Daoy (cell line): ENCODE measurements around the gene CFAP46. TPM values are rescaled to one million over a fixed set of nuclear protein-coding genes. Genes with fewer than 3 reads are reported as not detected.
A peak's percentile ranks its signal among the peaks of the same experiment; 100 is the strongest.
"Not testable (repeated sequence)": the region's sequence is repeated elsewhere in the genome, so short reads cannot be mapped to it uniquely, and the experiment has no call there.

Experiments
- DNase-seq: peaks from one replicate; pipeline ENCODE4 v3.0.0-alpha.2; 2015; ENCODE audit warnings: low read depth
- total RNA-seq: library from RNA; depleted of rRNA; stranded (reverse); fragments of >200 nt; shearing (Covaris generic); gene quantifications from 2 replicates; pipeline ENCODE4 v1.2.3, GENCODE V29; 2014

Gene CFAP46
- total RNA-seq, 1 experiment from 2014 or later: 4.4 TPM

DNA sequence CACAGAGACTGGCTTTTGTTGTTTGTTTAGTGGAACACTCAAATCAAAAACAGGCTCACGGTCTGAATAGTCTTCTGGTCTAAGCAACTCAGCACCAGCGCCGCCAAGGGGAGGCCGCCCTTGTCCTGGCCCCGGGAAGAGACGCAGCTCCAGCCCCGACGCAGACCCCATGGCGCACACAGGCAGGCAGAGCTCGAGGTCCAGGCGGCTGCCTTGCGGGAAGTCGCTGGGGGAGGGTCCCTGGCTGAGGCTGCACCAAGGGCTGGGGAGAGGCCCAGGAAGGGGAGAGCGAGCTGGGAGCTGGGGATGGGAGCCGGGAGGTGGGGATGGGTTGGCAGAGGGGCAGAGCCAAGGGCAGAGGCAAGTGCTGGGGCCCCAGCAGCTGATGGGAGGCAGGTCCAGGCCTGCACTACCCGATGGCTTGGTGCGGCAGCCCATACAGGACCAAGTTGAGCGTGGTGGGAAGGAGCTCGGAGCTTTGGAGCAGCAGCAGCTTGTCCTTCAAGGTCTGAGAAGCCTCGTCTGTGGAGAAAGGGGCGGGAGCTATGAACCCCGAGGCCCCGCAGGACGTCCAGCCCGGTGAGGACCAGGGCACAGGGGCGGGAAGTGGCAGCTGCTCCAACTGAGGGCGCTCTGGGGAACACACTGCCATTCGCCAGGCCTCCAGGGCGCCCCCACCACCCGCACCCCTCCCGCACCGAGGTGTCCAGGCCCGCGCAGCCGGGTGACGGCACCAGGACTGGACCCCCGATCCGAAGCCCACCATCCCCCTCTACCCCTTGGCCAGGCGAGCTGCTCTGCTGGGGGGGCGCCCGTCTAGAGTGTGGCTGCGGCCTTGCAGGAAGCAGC, 133.8 kb downstream of the CFAP46 start:
- DNase-seq: no peak

- DNase-seq: no peak
Measured at GRCh38 chr10:132807621-132808049, 134.7 kb downstream of the CFAP46 start.

GRCh38 chr10:132806561-132807003, 135.8 kb downstream of the CFAP46 start:
- DNase-seq: no peak

DNA sequence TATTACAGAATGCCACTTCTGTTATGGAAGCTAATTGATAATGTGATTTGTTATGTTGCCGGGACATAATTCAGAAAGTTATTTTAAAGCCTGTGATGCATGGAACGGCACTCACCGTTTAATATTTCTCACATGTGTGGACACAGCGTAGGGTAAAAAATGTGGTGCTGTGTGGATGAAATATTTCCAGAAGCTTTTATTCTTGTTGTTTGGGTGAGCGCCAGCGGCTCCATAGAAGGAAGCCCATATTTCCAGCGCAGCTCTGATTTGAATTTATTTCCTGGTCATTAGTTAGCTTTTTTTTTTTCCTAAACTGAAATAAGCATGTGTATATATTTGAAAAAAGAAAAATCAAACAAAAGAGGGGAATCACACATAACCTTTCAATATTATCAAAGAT, 136.3 kb downstream of the CFAP46 start:
- DNase-seq: no peak

GRCh38 chr10:132805599-132805998, 136.8 kb downstream of the CFAP46 start:
- DNase-seq: no peak

DNA sequence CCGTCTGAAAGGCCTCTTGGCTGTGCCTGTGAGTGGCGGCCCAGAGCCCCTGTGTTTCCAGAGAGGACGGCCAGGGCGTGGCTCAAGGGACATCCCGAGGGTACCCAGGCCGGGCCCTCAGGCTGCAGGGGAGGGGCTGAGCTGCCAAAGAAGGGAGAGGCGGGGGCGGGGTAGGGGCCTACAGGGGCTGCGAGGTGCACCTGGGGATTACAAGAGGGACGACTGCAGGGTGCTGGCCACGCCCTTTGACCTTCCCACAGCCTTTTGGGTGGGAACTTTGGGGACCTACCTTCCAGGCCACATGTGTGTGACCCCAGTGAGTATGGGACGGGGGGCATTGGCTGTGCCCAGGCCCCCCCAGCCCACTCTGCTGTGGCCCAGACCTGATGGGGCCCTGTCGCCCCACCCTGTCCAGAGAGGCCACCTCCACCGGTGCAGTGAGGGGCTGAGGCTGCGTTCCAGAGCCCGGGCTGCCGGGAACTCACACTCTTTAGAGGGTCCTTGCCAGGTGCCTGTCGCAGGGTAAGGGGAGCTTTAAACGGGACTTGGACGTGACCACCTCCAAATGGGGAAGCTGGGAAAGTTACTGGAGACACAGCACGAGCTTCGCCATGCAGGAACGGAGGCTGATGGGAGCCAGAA, 137.5 kb downstream of the CFAP46 start:
- DNase-seq: no peak

DNA sequence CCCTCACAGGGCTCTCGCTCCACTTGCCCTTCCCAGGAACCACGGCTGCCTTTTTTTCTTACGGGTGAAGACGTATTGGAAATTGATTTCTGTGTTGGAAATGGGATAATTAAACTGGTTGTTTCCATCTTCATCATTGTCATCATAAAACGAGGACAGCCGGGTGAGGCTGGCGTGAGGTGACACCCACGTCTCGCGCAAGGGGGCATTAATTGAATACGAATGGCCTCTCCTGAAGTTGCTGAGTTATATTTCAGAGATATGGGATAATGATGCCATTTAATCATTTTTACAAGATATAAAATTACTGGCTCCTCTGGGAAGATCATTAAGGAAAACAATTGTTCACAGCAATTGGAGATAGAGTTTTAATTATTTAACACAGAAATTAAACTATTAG, 138.1 kb downstream of the CFAP46 start:
- DNase-seq: no peak

DNA sequence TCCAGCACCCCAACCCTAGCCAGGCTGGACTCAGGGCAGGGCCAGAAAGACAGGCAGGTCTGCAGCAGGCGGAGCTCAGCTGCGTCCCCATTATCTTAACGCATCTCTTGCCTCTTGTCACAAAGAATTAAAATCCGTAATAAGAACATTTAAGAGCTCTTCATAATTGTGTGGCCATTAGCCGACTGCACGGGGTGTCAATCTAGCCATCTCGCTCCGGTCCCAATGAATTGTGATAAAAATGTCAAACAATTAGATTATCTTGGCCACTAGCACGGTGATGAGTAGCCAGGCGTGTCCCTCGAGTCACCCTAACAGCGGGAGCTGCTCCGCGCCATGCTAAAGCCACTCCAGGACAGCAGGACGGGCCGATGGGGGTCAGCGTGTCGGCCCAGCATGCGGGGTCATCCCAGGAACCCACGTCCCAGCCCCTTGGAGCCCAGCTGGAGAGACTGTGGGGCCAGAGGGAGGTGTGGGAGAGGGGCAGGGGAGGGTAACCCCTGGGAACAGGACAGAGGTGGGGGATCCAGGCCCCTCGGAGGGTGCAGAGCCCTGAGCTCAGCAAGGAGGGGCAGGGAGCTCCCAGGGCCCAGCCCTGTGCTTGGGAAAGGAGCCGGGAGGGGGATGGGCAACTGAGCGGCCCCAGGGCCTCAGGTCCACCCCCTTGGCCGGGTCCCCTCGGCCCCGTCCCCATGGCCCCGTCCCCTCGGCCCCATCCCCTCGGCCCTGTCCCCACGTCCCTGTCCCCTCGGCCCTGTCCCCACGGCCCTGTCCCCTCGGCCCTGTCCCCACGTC, 138.8 kb downstream of the CFAP46 start:
- no peak for DNase-seq

DNA sequence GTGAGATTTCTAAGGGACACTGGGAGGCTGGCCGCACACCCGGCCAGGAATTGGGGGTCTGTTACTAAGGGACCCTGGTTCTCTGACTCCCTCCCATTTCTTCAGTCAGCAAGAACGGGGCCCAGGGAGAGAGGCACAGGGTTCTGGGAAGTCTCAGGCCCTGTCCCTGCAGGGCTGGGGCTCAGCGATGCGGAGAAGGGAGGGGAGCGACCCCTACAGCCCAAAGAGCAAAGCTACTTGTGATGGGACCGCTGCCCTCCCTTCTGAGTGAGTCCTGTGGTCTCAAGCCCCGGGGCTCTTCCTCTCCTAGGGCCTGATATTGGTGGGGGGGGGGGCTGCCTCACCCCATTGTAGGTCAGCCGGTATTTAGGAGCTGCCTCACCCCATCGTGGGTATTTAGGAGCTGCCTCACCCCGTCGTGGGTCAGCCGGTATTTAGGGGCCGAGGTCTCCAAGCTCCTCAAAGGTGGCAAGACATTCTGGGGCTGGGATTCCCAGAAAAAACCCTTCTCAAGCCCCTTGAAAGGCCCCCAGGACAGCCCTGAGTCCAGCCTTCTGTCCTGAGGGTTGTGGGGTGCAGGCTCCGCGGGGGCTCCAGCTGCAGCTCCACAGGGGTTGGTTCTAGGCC, 139.6 kb downstream of the CFAP46 start:
- DNase-seq: no peak

DNA sequence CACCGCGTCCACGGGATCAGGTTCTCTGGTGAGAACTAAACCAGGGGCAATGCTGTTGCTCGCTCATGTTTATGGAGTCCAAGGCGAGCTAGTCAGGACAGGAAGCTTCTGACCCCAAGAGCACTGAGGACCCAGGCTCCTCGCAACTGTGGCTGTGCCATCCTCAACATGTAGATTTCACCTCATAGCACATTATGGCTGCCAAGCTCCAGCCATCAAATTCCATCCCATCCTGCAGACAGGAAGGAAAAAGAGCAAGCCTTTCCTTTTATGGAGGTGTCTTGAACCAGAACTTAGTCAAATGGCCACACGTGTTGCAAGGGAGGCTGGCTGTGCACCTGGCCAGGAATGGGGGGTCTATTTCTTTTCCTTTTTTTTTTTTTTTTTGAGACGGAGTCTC, 140.3 kb downstream of the CFAP46 start:
- DNase-seq: no peak

DNA sequence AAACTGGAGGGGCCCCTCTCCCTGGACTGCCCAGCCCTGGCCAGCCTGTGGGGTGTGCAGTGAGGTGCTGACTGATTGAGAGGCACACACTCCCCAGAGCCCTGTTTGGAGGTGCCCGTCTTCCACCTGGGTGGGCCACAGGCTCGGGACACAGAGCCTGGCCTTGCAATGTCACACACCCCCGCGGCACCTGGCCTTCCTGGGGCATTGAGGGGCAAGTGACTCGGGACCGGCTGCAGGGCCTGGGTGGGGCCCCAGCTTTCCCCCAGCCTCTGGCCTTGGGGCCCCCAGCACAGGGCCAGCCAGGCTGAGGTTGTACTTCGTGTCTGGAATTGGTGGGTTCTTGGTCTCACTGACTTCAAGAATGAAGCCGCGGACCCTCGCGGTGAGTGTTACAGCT, 142.5 kb downstream of the CFAP46 start:
- DNase-seq: no peak

- no peak for DNase-seq
Measured at GRCh38 chr10:132798876-132799275, 143.5 kb downstream of the CFAP46 start.

- no peak for DNase-seq
Measured at GRCh38 chr10:132798403-132798802, 144.0 kb downstream of the CFAP46 start.

DNA sequence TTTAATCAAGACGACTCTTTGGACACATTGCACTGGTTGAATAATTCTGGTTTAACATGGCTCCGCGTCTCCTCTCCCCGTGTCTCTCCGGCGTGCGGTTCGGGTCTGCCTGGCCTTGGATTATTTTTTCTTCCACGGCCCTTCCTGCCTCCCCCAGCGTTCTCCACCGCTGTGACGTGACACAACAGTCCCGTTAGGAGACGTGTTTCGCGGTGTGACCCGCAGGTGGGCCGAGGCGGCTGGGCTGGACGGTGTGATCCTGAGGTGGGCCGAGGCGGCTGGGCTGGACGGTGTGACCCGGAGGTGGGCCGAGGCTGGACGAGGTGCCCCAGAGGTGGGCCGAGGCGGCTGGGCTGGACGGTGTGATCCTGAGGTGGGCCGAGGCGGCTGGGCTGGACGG, 144.4 kb downstream of the CFAP46 start:
- DNase-seq: not testable (repeated sequence)

DNA sequence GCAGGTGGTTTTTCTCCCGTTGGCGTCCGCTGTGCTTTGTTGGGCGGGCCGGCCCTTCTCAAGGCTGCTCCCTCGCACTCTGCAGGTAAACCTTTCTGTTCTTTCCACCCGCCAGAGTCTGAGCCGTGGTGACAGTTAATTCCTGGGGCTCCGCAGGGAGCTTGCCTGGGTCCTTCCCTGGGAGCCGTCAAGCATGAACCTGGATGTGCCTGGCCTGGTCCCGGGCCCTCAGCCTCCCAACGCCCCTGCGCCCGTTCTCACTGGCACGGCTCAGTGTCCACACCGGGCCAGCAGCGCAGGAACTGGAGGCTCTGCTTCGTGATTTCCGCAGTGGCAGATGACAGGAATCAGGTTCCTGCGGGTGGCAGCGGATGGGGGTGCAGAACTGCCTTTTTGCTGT, 145.5 kb downstream of the CFAP46 start:
- no peak for DNase-seq

GRCh38 chr10:132793871-132794849, 148.2 kb downstream of the CFAP46 start:
- peak; percentile 55 for DNase-seq

GRCh38 chr10:132793213-132793612, 149.2 kb downstream of the CFAP46 start:
- DNase-seq: no peak

DNA sequence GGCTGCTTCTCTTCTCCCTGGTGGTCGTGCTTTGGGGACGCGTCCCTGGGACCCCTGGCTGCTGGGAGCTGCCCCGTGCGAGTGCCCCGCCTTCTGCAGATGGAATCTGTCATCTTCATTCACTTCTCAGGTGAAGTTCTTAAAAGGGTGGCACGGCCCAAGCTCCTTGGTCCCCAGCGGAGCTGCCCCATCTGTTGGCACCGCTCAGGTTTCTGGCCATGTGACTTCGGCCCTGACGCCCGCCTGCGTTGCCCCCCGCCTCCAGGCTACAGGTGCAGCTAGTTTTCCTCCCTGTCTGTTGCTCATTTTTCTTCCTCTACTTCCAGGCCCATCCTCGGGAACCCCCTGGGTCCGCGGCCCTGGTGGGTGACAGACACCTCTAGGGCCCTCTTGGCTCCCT, 149.6 kb downstream of the CFAP46 start:
- DNase-seq: no peak

GRCh38 chr10:132792099-132792498, 150.3 kb downstream of the CFAP46 start:
- not testable (repeated sequence) for DNase-seq

DNA sequence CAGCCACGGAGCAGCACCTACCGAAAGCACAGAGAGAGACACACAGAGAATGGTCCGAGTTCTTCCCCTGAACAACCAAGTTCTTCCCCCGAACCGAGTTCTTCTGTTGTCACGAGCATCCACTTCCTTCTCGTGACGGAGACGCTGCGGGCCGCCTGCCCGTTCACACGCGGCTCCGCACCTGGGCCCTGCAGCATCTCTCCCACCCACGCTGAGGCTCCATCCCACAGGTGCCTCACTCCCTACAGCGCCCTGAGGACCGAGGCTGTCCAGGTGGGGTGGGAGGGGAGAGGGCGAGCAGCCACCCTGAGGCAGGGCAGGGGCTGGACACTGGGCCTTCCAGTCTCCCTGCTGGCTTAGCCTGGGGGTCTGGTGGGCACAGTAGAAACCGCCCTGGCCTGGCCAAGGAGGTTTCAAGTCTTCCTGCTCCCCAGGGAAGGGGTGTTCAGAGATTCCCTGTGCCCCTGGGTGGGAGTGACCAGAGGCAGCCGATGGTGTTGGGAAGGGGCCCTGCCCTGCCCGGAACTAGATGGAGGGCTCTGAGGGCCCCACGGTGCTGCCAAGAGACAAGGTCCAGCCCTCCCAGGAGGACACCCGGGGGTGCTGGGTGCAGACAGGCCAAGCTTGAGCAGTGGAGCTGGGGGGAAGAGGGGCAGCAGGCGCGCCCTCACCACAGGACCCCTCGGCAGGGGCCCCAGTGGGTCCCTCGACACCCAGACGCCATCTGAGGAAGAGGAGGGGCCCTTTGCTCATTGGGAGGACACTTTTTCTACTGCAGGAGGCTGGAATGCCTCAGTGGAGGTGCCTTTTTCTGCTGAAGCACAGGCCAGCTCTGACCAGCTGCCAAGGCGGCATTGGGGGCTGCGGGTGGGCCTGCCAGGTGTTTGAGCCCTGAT, 151.2 kb downstream of the CFAP46 start:
- no peak for DNase-seq
